Fibroblast of skin of right biceps (primary cell): ENCODE data around the gene HSPBP1.

Experiments used
- DNase-seq: peaks from one replicate; pipeline ENCODE4 v3.0.0-alpha.2; 2013

The HSPBP1 gene

GRCh38 chr19:55304980-55305379 lies 25.1 kb upstream of the HSPBP1 start:
- DNase-seq = no peak

GRCh38 chr19:55304279-55304978 lies 24.5 kb upstream of the HSPBP1 start:
- peak; percentile 36 for DNase-seq

DNA sequence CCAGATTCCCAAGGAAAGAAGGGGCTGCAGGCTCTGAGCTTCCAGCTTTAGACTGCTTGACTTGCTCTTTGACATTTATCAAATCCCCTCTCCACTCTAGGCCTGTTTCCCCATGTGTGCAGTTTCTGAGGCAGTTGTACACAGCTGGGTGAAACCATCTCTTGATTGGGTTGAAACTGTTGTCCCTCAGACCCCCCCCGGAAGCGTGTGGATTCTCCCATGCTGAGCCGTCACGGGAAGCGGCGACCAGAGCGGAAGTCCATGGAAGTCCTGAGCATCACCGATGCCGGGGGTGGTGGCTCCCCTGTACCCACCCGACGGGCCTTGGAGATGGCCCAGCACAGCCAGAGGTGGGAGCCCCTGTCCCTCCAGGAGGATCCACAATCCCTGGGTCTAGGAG lies 23.6 kb upstream of the HSPBP1 start:
- DNase-seq = no peak

- DNase-seq = no peak
Measured at GRCh38 chr19:55302318-55302703, 22.4 kb upstream of the HSPBP1 start.

DNA sequence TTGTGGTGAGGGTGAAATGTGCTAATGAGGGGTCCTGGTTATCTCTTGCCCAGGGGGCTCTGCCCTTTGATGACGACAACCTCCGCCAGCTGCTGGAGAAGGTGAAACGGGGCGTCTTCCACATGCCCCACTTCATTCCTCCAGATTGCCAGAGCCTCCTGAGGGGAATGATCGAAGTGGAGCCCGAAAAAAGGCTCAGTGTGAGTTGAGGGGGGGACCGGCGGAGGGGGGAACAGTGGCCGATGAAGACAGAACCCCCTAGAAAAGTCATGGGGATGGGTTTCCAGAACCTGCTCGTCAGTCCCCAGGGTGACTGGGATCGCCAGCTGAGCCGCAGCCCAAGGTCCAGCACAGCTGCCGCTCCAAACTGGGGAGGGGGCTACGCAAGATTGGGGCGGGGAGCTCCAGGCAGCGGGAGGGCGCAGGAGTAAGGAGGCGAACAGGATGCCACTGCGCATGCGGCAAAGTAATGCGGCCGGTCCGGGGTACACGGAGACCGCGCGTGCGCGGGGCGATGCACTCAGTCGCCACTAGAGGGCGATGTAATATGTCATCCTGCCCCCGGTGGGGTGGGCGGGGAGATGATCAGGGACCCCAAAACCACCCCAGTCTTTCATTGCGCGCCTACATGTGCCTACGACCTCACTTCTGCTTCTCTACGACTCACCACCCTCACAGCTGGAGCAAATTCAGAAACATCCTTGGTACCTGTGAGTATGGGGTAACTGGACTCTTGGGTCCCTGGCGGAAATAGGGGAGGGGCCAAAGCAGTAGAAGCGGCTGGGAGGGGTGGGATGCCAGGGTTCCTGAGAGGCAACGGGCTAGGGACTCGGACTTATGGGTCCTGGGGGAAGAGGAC lies 21.8 kb upstream of the HSPBP1 start:
- DNase-seq = peak; percentile 70

DNA sequence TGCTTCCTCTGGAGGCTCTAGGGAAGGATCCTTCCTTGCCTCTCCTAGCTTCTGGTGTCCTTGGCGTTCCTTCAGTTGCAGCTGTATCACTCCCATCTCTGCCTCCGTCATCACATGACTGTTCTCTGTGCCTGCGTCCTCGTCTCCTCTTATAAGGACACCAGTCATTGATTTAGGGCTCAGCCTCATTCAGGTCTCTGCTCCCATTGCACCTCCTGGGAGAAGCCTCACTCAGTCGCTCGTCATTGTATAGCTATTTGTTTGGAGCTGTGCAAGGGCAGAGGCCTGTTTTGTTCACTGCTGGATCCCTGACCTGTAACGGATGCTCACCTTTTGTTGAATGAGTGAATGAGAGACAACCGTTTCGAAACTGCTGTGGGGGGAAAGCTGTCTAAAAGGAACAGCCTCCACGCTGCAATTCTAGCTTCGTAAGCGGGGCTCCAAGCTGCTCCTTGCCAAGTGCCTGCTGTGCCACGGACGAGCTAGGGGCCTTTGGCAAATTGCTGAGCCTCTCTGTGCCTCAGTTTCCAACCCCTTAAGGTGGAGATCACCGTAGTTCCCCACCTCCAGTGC lies 21.1 kb upstream of the HSPBP1 start:
- DNase-seq = no peak

- no peak for DNase-seq
Measured at GRCh38 chr19:55299991-55300390, 20.1 kb upstream of the HSPBP1 start.

DNA sequence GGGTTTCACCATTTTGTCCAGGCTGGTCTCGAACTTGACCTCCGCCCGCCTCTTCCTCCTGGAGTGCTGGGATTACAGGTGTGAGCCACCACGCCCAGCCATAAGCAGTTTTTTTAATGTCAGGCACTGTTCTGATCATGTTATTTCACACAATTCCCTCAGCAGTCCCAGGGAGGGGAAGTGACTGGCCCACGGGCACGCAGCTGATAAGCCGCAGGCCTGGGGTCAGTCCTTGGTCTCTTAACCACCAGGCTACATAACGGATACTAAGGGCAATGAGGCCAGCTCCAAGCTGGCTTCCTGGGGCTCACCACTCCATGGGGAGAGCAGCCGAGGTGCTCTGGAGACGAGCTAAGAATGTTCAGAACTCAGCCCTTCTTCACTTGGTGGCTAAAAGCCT lies 17.4 kb upstream of the HSPBP1 start:
- DNase-seq = no peak

GRCh38 chr19:55289117-55289796 lies 9.3 kb upstream of the HSPBP1 start:
- DNase-seq = peak; percentile 27

DNA sequence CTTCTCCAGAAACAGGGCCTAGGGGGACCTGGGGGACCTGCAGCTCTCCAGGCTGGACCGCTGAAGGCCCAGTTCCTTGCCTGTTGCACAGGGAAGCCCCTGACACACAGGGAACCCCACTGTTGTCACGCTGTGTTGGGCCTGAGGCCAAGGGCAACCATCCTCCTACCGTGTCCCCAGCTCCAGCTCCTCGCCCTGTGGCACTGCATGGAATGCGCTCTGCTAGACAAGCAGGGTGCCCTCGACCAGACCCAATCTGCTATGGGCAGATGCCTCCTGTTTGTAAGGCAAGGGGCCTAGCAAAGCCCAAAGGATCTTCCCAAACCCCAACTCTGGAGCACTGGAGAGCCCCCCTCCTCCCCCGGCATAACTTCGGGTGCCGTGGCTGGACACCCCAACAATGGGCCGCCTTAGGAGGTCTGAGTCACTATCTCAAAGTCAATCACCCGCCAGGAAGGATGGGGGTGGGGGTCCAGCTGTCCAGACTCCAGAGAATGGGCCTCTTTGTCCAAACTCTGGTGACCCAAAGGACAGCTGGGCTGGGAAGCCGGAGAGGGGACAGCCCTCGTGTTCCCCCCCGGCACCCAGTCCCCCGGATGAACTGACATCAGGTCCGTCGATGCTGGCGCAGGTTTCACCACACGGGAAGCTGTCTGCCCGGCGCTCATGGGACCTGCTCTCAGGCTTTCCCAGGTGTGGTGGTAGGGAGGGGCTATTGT lies 7.6 kb upstream of the HSPBP1 start:
- no peak for DNase-seq

GRCh38 chr19:55285229-55285890 lies 5.5 kb upstream of the HSPBP1 start:
- no peak for DNase-seq

DNA sequence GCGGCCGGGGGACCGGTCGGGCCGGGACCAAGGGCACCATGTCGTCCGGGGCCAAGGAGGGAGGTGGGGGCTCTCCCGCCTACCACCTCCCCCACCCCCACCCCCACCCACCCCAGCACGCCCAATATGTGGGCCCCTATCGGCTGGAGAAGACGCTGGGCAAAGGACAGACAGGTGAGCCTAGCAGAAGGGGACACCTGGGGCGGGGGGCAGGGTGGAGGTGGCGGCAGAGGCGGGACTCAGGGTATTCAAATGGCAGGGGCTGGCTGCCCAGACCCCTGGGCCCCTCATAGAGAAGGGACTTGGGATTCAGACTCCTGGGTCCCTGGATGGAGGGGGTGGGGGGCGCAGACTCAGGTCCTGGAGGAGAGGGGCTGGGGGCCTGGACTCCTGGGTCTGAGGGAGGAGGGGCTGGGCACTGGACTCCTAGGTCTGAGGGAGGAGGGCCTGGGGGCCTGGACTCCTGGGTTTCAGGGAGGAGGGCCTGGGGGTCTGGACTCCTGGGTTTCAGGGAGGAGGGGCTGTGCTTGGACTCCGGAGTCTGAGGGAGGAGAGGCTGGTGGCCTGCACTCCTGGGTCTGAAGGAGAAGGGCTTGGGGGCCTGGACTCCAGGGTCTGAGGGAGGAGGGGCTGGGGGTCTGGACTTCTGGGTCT lies 4.6 kb upstream of the HSPBP1 start:
- no peak for DNase-seq

- DNase-seq = peak; percentile 86
Measured at GRCh38 chr19:55283548-55284377, 3.9 kb upstream of the HSPBP1 start, which contains the start of gene BRSK1. Gene BRSK1 (plus strand): TSS chr19:55283997. CDS start chr19:55284443, 446 bp downstream.

GRCh38 chr19:55279340-55279739 lies 570 bp downstream of the HSPBP1 start:
- DNase-seq = no peak

DNA sequence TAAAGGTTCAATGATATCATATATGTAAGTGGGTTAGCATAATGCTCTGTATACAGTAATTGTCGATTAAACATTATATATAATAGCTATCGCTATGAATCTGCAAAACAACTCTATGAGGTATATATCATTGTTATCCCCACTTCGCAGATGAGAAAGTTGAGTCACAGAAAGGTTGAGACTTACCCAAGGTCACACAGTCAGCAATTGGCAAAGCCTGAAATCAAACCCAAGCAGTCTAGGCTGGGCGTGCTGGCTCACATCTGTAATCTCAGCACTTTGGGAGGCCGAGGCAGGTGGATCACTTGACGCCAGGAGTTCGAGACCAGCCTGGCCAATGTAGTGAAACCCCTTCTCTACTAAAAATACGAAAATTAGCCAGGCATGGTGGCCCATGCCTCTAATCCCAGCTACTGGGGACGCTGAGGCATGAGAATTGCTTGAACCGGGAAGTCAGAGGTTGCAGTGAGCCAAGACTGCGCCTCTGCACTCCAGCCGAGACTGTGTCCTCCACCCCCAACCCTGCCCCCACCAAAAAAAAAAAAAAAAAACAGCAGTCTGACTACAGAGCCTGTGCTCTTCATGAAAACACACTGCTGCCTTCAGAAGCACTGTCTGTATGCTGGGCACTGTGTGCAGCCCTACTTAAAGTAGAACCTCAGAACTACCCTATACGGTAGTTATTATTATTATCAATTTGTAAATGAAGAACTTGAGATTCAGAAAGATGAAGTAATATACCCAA lies 1.3 kb downstream of the HSPBP1 start:
- DNase-seq = no peak

- DNase-seq = no peak
Measured at GRCh38 chr19:55277494-55277893, 2.4 kb downstream of the HSPBP1 start.

DNA sequence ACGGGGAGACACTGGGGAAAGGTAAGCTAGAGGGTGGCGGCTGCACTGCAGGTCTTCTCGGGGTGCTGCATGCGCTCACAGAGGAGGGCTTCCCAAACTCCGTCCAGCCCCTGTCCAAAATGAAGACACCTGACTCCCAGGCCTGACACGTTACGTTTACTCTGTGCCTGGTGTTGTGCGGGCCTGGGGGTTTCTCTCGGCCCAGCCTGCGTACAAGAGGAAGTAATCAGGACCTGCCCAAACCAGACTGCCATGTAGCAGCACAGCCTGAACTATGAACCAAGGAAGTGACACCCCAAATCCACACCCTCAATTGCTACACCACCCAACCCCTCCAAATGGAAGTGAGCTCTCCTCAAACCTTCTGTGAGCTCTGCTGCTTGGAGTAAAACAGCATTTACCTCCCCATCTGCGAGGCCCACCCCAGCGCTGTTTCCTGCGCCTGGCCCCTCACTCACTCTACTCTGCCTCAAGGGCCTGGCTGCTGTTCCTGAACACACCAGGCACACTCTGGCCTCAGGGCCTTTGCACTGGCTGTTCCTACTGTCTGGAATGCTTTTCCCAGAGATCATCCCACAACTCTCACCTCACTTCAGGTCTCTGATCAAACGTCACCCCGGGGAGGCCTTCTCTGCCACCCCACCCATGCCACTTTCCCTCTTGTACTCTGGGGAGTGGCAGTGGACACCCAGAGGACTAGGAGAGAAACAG lies 3.0 kb downstream of the HSPBP1 start:
- DNase-seq = no peak

- DNase-seq = no peak
Measured at GRCh38 chr19:55275851-55276719, 3.8 kb downstream of the HSPBP1 start.
